Measurements from ENCODE around the gene TAF8.

The TAF8 gene

GRCh38 chr6:42135161-42135560 lies 84.8 kb downstream of the TAF8 start:
- no peaks in the 10 kb centered on the region for H3K36me3 Mint-ChIP-seq (ENCODE audit: low read depth)
- H3K9me3 Mint-ChIP-seq: no peaks in the 10 kb centered on the region
- H3K4me3 Mint-ChIP-seq: no peak overlapping the region
- peaks cover 12% of the 10 kb centered on the region for H3K4me1 Mint-ChIP-seq (ENCODE audit: low read depth)
- no peak overlapping the region for H3K27ac Mint-ChIP-seq
- peaks cover 9% of the 10 kb centered on the region for H3K27me3 Mint-ChIP-seq

- Mint-ChIP-seq H3K4me3 (no peak overlapping the region), H3K27me3 (peaks cover 14% of the 10 kb centered on the region), H3K27ac (no peak overlapping the region), H3K36me3 (ENCODE audit: low read depth) (no peaks in the 10 kb centered on the region), H3K9me3 (no peaks in the 10 kb centered on the region), H3K4me1 (ENCODE audit: low read depth) (peaks cover 17% of the 10 kb centered on the region)
These were observed 85.4 kb downstream of the TAF8 start for GRCh38 chr6:42135722-42136121.

GRCh38 chr6:42136508-42137193 lies 86.3 kb downstream of the TAF8 start:
- Mint-ChIP-seq H3K27me3 (peaks cover 22% of the 10 kb centered on the region), H3K27ac (peak overlapping the region; percentile 56), H3K4me1 (ENCODE audit: low read depth) (peaks cover 17% of the 10 kb centered on the region), H3K9me3 (no peaks in the 10 kb centered on the region), H3K36me3 (ENCODE audit: low read depth) (no peaks in the 10 kb centered on the region), H3K4me3 (peak overlapping the region; percentile 58)
